Activated gamma-delta T cell treated with Interleukin-2 at 50 U/mL for 16 hours (primary cell): ENCODE results near the gene FOXC1.

Source experiments
- DNase-seq: peaks from one replicate; pipeline ENCODE4 v3.0.0-alpha.2; 2020

The FOXC1 gene

GRCh38 chr6:1609648-1610496, at the start of gene FOXC1:
FOXC1 (plus strand) TSS chr6:1609915; CDS start chr6:1610446, 531 bp downstream.
- no peak for DNase-seq

DNA sequence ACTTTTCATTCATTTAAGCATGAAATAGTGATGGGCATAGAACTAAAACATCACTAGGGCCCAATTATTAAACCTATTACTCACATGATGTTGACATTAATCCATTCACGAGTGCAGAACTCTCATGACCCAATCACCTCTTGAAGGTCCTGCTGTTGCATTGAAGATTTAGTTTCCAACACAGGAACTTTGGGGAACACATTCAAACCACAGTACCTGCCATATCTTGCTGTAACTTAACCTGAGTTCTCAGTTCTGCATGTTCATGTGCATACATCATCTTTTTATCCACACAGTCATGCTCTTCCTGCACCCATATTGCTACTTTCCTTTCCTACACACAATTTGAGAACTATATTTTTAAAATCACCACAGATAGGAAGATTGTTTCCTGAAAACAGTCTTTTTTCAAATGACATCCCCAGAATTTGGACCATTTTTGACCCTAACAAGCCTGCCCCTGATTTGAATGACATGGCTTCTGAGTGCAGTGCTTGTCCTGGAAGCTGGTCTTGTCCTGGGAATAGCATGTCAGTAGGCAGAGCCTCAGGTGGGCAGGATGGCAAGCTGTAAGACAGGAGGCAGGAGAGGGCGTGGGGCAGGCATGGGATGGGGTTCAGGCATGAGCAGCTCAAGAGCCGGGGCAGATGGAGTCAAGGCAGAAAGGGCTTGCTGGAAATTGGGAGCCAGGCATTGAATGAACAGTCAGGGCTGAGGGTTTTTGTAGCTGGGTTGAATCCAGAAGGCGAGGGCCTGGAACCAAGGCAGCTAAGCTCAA, 49.2 kb upstream of the FOXC1 start:
- no peak for DNase-seq

DNA sequence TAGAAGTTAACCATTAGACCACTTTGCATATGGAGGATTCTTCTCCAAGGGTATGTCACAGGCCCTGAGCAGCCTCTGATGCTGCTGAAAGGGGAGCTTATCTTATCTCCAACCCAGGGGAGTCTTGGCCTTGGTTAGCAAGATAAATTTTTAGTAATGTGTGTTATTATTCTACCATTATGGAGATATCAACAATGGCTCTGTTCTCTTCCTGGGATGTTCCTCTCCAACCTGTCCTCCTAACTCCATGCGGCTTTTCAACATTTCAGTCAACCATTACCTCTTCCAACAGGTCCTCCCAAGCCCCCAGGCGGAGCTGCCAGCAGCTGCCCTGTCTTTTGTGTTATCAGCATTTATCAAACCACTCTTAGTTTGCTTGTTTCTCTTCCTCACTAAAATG, 48.4 kb upstream of the FOXC1 start:
- DNase-seq: no peak

DNA sequence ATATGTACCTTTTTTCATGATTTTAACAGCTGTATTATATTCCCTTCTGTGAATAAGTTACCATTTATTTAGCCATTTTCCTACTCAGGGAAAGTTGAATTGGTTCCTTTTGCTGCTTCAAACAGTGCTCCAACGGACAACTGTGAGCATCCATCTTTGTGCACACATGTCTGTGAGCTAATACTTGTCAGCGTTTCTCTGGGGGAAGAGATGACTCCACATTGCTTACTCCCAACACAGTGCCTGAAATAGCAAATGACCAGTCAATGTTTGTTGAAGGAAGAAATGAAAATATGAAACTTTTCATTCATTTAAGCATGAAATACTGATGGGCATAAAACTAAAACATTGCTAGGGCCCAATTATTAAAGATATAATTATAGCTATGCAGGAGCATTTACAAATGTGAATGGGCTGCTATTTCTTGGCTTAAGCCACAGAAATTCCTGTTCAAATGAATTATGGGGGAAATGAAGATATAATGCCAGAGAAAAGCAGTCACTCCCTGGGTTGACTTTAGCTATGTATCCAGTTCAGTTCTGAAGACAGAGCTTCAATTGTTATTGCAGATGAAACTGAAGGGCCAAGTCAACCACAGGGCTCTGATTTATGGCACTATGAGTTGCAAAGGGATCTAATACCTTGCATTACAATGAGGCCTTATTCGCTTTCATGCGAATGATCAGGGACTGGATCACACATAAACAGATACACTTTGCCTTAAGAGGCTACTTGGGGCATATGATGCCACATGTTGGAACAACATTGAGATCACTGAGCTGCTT, 47.4 kb upstream of the FOXC1 start:
- DNase-seq: no peak

DNA sequence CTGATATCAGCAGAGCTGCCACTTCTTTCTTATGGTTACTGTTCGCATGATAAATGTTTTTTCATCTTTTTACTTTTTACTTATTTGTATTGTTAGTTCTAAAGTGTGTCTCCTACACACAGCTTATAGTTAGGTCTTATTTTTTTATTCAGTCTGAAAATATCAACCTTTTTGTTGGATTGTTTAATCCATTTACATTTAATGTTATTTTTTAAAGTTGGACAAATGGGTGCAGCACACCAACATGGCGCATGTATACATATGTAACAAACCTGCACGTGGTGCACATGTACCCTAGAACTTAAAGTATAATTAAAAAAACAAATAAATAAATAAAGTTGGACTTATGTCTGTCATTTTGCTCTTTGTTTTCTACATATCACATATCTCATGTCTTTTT, 40.3 kb upstream of the FOXC1 start:
- no peak for DNase-seq

DNA sequence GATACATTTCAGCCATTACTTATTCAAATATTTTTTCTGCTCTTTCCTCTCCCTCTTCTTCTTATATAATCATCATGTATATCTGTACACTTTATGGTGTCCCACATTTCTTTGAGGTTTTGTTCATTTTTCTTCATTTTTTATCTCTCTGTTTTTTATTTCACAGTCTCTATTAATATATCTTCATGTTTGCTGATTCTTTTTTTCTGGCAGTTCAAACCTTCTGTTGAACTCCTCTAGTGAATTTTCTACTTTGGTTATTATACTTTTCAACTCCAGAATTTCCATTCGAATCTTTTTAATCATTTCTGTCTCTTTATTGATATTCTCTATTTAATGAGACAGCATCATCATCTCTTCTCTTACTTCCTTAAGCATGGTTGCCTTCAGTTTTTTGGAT, 38.9 kb upstream of the FOXC1 start:
- DNase-seq: no peak

DNA sequence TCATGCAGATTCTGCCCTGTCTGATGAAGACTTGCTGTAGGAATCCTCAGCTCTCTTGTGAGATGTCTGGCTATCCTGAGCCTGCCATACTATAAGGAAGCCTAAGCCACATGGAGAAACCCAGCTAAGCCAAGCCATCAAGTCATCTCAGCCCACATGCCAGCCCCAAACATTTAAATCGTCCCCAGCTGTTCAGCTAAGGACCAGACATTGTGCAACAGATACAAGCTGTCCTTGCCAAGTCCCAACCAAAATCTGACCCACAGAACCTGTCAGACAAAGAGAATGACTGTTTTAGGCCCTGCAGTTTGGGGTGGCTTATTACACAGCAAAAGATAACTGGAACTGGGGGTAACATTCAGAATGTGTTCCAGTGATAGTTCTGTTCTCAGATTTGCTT, 36.8 kb upstream of the FOXC1 start:
- DNase-seq: no peak

DNA sequence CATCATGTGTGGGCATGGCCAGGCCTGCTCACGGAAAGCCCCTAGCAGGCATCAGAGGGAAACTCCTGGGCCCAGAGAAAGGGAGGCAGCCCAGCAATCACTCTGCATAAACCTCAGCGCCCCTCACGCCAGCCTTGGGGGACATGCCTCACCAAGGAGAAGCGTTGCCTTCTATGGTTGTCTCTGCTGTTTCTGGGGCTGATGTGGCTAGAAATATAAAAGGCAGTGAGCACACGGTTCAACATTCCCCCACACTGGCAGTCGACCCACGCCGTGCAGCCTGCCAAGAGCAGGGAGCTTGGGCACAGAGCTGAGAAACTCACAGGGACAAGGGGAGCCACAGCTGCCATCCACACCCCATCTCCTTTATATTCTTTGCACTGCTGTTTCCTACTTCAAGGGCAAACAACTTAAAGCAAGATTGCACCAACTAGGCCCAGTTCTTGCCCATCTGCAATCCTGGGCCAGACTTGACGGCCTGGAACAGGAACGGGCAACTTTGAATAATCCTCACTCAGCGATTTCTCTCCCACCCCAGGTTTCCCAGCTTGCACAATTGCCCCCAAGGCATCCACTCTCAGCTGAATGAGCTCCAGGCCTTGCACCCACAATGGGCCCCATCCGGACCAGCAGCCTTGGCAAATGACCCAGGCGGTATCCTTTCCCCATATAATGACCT, 35.5 kb upstream of the FOXC1 start:
- DNase-seq: no peak

GRCh38 chr6:1574890-1575209, 34.9 kb upstream of the FOXC1 start:
- DNase-seq: no peak

- no peak for DNase-seq
Observed at GRCh38 chr6:1575210-1576041, 34.3 kb upstream of the FOXC1 start.

DNA sequence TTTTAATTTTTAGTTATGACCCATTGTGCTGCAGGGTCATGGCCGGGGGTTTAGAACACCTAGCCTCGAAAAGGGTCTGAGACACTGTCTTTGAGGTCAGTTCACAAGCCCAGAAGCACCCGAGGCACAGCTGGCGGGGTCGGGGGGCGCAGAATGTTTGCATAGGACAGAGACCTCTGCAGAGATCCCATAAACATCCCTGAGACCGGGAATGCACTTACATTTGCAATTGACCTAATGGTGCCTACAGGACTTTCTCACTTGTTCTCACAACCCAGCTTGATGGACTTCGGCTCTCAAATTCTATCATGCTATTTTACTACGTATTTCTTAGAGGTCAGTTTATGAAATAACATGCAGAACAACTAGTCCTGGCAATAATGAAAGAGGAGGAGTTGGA, 33.5 kb upstream of the FOXC1 start:
- no peak for DNase-seq

DNA sequence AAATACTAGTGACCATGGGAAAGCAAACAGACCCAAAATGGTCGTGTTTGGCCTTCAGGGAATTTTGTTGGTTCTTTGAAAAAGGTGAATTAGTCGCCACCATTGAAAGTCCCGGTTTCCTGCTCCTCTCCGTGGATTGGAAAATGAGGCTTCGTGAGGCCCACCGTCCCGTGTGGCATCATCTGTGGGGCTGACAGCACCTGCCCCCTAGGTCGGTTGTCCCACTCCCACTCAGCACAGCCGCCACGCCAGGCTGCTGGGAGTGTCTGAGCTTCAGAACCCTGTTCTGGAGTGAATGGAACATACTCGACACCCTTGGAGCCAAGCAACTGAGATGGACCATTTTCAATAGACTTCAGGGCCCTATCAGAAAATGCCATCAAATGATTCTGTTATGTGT, 33.0 kb upstream of the FOXC1 start:
- no peak for DNase-seq

- DNase-seq: no peak
Observed at GRCh38 chr6:1577146-1577680, 32.5 kb upstream of the FOXC1 start.

GRCh38 chr6:1577896-1578745, 31.6 kb upstream of the FOXC1 start:
- DNase-seq: no peak

DNA sequence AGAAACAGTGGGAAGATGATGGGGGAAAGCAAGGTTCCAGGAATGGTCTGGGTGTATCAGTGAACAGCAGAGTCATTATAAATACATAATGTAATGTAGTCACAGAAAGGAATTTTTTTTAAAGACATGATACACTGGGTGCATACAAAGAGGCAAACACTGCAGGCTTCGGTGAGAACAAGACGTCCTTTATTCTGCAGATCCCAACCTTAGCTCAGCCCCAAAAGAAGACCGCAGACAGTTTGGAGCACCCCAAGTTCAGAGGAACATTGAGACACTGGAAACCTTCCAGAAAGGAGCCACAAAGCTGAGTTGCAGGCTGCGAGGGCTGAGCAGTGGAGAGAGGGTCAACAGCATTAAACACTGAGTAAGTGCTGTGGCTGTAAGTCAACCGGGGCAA, 30.6 kb upstream of the FOXC1 start:
- DNase-seq: no peak

- DNase-seq: no peak
Observed at GRCh38 chr6:1580109-1580508, 29.6 kb upstream of the FOXC1 start.

DNA sequence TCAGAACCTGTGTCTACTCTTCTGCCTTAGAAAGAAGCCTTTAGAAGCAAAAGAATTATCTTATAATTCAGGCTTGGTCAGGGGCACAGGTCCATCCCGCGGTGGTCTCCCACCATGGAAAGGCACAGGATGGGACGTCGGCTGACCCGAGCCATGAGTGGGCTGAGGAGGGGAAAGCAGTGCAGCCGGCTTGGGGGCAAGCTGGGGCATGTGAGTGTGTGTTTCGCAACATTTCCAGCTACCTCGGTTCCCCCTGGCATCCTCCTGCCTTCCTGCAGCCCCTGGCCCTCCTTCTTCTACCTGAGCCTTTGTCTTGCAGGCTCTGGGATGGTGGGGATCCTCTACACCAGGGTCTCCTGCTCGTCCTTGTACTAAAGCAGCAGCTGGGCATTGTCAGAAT, 29.1 kb upstream of the FOXC1 start:
- no peak for DNase-seq

- no peak for DNase-seq
Observed at GRCh38 chr6:1581120-1581991, 28.4 kb upstream of the FOXC1 start.

- no peak for DNase-seq
Observed at GRCh38 chr6:1584146-1584545, 25.6 kb upstream of the FOXC1 start.
